Right lobe of liver (tissue), 6 donors: ENCODE results near the gene GCLC. TPM values are rescaled to one million over a fixed set of nuclear protein-coding genes. Genes with fewer than 3 reads are reported as not detected.

Experiments used
- ATAC-seq, 4 donors: fragments of 200-7000 bp; cut with Tn5 transposase; one replicate each; pipeline ENCODE4 v1.9.1; 2020; ENCODE audit warnings: mild to moderate bottlenecking in 4 of 4, moderate library complexity in 4 of 4
- DNase-seq, 3 donors: peaks; one replicate each; pipeline ENCODE4 v3.0.0-alpha.2; 2020
- H3K27ac ChIP-seq, 3 donors: fragments of 200-600 bp; one replicate each; pipeline ENCODE4 v1.8.0; 2022
- H3K27me3 ChIP-seq, 2 donors: fragments of 200-600 bp; one replicate each; pipeline ENCODE4 v1.8.0; 2022
- H3K36me3 ChIP-seq, 4 donors: fragments of 200-600 bp; sonication (generic) in 1 of 4; one replicate each; pipeline versions ENCODE4 v1.5.1 to v1.8.0; 2017 to 2022; ENCODE audit warnings: control low read depth in 1 of 4
- H3K4me1 ChIP-seq, 4 donors: fragments of 200-600 bp; sonication (generic) in 1 of 4; one replicate each; pipeline versions ENCODE4 v1.5.1 to v1.8.0; 2017 to 2022; ENCODE audit warnings: control low read depth in 1 of 4
- H3K4me3 ChIP-seq, 3 donors: fragments of 200-600 bp; one replicate each; pipeline ENCODE4 v1.8.0; 2022
- H3K9me3 ChIP-seq, 4 donors: fragments of 200-600 bp; sonication (generic) in 1 of 4; one replicate each; pipeline versions ENCODE4 v1.5.1 to v1.8.0; 2017 to 2022; ENCODE audit warnings: control low read depth in 1 of 4
- POLR2A ChIP-seq: fragments of 450-650 bp; IDR thresholded peaks from one replicate; pipeline ENCODE4 v1.6.1; 2017; ENCODE audit warnings: antibody characterized with exemption, mild to moderate bottlenecking
- WGBS: methylation state at CpG from one replicate; pipeline ENCODE4 v1.1.6; 2018; ENCODE audit warnings: low coverage, low lambda C conversion rate; ENCODE audit not compliant: insufficient coverage; ENCODE audit errors: missing lambda C conversion rate; 5-methylcytosine and 5-hydroxymethylcytosine counted together
- intact Hi-C, 2 donors: fragments of 100-400 bp; cut with DNase I; formaldehyde crosslinking; loops; one replicate each; pipeline versions ENCODE4 v1.11.2 to v1.14.1; 2022
- total RNA-seq, 6 experiments: library from RNA; depleted of rRNA in 2 of 6; stranded (reverse); fragments of >200 nt in 2 of 6; fragmentation: NEBNext Ultra II Directional in 3 of 6; extraction: Animal tissue kit (Norgen Biotek cat#: 25700) in 3 of 6; gene quantifications; one replicate each; pipeline versions ENCODE4 v1.1.0 to v1.2.4, GENCODE V29; 2016 to 2023
- TF ChIP-seq, protein P1 (sequence below), 4 donors: fragments of 200-600 bp in 3 of 4; fragments of 450-650 bp in 1 of 4; IDR thresholded peaks; one replicate each; pipeline versions ENCODE4 v1.5.1 to v1.8.0; 2016 to 2022; ENCODE audit warnings: antibody characterized with exemption in 4 of 4, mild to moderate bottlenecking in 2 of 4
- donor health status: DM: no; HTN: yes; CAD: no.
- donor health status: DM: no; HTN: no; CAD: no.
- donor health status: DM: no; HTN: no; CAD: no.
- donor health status: DM: no; HTN: yes; CAD: no.
- donor health status: DM: no; HTN: yes; CAD: no.

Gene GCLC
- total RNA-seq, 6 experiments from 2014 or later, result 56.8 to 140 (median 103) TPM

DNA sequence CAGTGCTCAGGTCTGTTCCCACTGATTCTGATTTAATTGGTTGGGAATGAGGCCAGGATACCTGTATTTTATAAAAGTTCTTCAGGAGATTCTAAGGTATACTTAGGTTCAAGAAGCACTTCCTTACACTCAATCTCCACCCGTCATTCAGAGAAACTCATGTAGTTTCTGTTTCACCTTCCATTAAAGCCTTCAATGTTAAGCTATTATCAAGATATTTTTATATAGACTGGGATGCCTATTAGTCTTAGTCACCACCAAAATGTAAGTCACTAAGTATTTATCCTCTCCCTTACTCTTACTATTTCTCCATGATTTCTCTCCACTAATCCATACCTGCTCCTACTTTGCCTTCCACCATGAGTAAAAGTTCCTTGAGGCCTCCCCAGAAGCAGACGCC is 38.1 kb upstream of the GCLC start:
- intact Hi-C loops, result no loop called here
- no peaks in the 10 kb centered on the region for H3K4me1 ChIP-seq
- no peaks in the 10 kb centered on the region for H3K36me3 ChIP-seq
- no peaks in the 10 kb centered on the region for H3K9me3 ChIP-seq
- H3K27ac ChIP-seq, result no peak overlapping the region
- no peak overlapping the region for H3K4me3 ChIP-seq
- no peak for DNase-seq
- ATAC-seq, result peak in 1 of 4 donors; percentile 16
- H3K27me3 ChIP-seq, result no peaks in the 10 kb centered on the region
- WGBS, result 92% methylated on average over 2 of the region's 2 CpGs
- TF ChIP-seq POLR2A, result no peak
- TF ChIP-seq, protein P1, sequence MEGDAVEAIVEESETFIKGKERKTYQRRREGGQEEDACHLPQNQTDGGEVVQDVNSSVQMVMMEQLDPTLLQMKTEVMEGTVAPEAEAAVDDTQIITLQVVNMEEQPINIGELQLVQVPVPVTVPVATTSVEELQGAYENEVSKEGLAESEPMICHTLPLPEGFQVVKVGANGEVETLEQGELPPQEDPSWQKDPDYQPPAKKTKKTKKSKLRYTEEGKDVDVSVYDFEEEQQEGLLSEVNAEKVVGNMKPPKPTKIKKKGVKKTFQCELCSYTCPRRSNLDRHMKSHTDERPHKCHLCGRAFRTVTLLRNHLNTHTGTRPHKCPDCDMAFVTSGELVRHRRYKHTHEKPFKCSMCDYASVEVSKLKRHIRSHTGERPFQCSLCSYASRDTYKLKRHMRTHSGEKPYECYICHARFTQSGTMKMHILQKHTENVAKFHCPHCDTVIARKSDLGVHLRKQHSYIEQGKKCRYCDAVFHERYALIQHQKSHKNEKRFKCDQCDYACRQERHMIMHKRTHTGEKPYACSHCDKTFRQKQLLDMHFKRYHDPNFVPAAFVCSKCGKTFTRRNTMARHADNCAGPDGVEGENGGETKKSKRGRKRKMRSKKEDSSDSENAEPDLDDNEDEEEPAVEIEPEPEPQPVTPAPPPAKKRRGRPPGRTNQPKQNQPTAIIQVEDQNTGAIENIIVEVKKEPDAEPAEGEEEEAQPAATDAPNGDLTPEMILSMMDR (IDR thresholded peaks at IDR 0.05), result no peak

DNA sequence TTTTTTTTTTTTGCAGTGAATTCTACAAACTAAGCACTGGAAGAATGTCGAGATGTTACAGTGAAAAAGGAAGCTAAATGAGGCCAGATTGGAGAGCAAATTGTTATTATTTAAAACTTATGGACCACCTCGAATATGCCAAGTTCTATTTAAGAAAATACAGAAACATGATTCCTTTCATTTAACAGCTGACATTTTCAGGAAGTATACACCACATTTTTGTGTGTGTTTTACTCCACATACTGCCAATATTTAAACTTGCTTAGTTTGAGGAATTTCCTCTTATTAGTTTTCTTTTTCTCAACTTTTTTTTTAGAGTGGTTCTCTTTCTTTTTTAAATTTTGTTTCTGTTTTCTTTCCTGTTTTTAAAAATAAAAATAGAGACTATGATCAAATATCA is 37.0 kb upstream of the GCLC start:
- no peaks in the 10 kb centered on the region for H3K4me1 ChIP-seq
- intact Hi-C loops, result no loop called here
- H3K27ac ChIP-seq, result no peak overlapping the region
- H3K9me3 ChIP-seq, result no peaks in the 10 kb centered on the region
- WGBS, result 34% methylated on average over 2 of the region's 2 CpGs
- no peaks in the 10 kb centered on the region for H3K27me3 ChIP-seq
- H3K36me3 ChIP-seq, result no peaks in the 10 kb centered on the region
- no peak overlapping the region for H3K4me3 ChIP-seq
- TF ChIP-seq, protein P1 (IDR thresholded peaks at IDR 0.05), result no peak
- no peak for TF ChIP-seq POLR2A
- ATAC-seq (no peak), DNase-seq (no peak)

DNA sequence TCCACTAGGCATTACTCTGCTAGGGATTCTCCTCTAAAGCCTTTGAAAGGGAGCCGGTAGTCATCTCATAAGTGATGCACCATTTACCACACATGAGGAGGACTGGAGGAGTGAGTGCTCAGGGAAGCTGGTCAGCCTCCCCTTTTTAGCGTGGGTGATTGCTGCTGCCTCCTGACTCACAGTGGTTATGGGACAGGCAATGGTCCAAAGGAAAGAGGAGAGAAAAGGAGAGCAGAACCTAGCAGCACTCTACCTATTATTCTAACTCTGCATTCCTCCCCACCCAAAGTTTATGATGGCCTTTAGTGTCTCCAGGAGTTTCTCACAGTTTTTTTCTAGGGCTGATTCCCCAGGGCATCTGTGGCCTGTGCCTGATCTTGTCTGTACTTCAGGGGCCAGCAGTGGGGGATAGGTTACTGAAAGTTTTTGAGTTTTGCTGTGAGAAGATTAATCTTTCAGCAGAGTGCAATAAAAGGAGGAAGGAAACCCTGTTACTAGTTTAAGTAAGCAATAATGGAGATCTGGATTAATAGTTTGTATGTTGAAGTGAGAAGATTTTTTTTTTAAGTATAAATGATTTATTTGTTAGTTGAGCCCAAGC is 36.4 kb upstream of the GCLC start:
- 70% methylated on average over 1 of the region's 2 CpGs for WGBS
- Histone ChIP-seq H3K4me3 (no peak overlapping the region), H3K27me3 (no peaks in the 10 kb centered on the region), H3K4me1 (no peaks in the 10 kb centered on the region), H3K9me3 (no peaks in the 10 kb centered on the region), H3K36me3 (no peaks in the 10 kb centered on the region), H3K27ac (no peak overlapping the region)
- DNase-seq (no peak), ATAC-seq (peak in 1 of 4 donors; percentile 26)
- intact Hi-C loops, result no loop called here
- TF ChIP-seq, protein P1 (IDR thresholded peaks at IDR 0.05), result no peak
- no peak for TF ChIP-seq POLR2A

DNA sequence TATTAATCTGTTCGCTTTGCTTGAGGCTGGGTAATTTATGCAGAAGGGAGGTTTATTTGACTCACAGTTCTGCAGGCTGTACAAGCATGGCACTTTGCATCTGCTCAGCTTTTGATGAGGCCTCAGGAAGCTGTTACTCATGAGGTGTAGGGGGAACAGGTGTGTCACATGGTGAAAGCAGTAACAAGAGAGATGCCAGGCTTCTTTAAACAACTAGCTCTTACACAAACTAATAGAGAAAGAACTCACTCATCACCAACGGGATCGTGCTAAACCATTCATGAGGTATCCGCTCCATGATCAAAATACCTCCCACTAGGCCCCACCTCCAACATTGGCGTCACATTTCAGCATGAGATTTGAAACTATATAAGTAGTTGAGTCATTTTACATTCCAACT is 34.4 kb upstream of the GCLC start:
- Histone ChIP-seq H3K27ac (no peak overlapping the region), H3K27me3 (no peaks in the 10 kb centered on the region), H3K4me1 (no peaks in the 10 kb centered on the region), H3K36me3 (no peaks in the 10 kb centered on the region), H3K4me3 (no peak overlapping the region), H3K9me3 (no peaks in the 10 kb centered on the region)
- WGBS, result 75% methylated on average over 1 of the region's 5 CpGs
- intact Hi-C loops, result no loop called here
- TF ChIP-seq, protein P1 (IDR thresholded peaks at IDR 0.05), result no peak
- TF ChIP-seq POLR2A, result no peak
- ATAC-seq, result no peak
- DNase-seq, result no peak

DNA sequence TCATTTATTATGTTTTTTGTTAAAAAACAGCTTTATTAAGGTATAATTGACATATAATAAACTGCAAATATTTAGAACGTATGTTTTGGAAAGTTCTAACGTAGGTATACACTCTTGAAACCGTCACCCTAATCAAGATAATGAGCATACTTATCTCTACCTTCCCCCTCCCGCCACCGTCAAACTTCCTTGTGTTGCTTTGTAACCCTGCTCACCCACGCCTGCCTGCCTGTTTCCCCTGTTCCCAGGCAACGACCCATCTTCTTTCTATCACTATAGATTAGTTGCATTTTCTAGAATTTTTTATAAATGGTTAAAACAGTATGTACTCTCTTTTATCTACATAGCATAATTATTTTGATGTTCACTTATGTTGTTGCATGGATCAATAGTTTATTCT is 33.5 kb upstream of the GCLC start:
- Histone ChIP-seq H3K9me3 (no peaks in the 10 kb centered on the region), H3K27me3 (no peaks in the 10 kb centered on the region), H3K36me3 (no peaks in the 10 kb centered on the region), H3K4me3 (no peak overlapping the region), H3K4me1 (no peaks in the 10 kb centered on the region), H3K27ac (no peak overlapping the region)
- DNase-seq (no peak), ATAC-seq (no peak)
- no peak for TF ChIP-seq POLR2A
- TF ChIP-seq, protein P1 (IDR thresholded peaks at IDR 0.05), result no peak
- WGBS, result 72% methylated on average over 7 of the region's 7 CpGs
- intact Hi-C loops, result no loop called here
